ENCODE measurements around the gene DPP10. TPM values are rescaled to one million over a fixed set of nuclear protein-coding genes. Genes with fewer than 3 reads are reported as not detected.

Gene DPP10
- total RNA-seq, 2 experiments from 2014 or later, result not detected

DNA sequence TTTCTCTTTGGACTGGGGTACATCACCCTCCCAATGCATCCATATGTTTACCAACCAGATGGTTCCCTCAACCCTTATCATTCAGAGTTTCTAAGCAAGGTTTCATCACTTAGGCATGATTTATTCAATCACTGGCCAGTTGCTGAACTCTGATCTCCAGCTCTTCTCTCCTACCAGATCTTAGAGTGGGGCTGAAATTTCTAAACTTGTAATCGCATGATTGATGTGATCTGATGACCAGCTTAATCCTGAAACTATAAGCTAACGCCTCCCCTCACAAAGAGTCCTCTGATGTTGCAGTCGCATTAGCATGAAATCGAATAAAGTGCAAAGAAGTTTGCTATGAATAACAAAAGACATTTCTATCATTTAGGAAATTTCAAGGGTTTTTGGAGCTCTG is 1082.0 kb downstream of the DPP10 start:
- intact Hi-C loops (cut with micrococcal nuclease), result no loop called here
- Mint-ChIP-seq H3K9me3 (peaks cover 14% of the 10 kb centered on the region), H3K4me3 (no peak overlapping the region), H3K36me3 (ENCODE audit: low read depth) (no peaks in the 10 kb centered on the region), H3K4me1 (ENCODE audit: low read depth) (no peaks in the 10 kb centered on the region), H3K27ac (no peak overlapping the region), H3K27me3 (no peaks in the 10 kb centered on the region)
- POLR2A ChIA-PET, result no interaction called here
- CTCF ChIA-PET, result no interaction called here
- ATAC-seq (no peak), DNase-seq (no peak)
- TF ChIP-seq, protein P1, sequence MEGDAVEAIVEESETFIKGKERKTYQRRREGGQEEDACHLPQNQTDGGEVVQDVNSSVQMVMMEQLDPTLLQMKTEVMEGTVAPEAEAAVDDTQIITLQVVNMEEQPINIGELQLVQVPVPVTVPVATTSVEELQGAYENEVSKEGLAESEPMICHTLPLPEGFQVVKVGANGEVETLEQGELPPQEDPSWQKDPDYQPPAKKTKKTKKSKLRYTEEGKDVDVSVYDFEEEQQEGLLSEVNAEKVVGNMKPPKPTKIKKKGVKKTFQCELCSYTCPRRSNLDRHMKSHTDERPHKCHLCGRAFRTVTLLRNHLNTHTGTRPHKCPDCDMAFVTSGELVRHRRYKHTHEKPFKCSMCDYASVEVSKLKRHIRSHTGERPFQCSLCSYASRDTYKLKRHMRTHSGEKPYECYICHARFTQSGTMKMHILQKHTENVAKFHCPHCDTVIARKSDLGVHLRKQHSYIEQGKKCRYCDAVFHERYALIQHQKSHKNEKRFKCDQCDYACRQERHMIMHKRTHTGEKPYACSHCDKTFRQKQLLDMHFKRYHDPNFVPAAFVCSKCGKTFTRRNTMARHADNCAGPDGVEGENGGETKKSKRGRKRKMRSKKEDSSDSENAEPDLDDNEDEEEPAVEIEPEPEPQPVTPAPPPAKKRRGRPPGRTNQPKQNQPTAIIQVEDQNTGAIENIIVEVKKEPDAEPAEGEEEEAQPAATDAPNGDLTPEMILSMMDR (IDR thresholded peaks at IDR 0.05), result no peak

DNA sequence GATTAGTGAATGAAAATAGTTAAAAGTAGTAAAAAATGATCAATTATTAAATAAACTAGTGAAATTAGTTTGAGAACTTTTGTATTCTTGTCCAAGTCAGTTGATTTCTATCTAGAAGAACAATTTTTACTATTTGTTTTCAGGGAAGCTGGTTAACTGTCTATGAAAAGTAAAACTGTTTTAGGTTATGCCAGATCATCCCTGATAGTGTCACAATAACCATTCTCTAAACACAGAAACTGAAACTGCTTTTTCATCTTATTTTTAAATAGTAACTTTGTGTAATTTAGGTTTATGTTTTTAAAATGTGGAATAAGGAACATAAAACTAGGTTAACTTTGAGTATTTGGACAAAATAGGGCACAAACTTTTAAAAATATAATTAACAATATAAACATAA is 1087.2 kb downstream of the DPP10 start:
- intact Hi-C loops (cut with micrococcal nuclease), result no loop called here
- TF ChIP-seq, protein P1 (IDR thresholded peaks at IDR 0.05), result no peak
- H3K4me3 Mint-ChIP-seq, result no peak overlapping the region
- no peaks in the 10 kb centered on the region for H3K36me3 Mint-ChIP-seq (ENCODE audit: low read depth)
- H3K4me1 Mint-ChIP-seq (ENCODE audit: low read depth), result no peaks in the 10 kb centered on the region
- CTCF ChIA-PET, result no interaction called here
- POLR2A ChIA-PET, result no interaction called here
- H3K27me3 Mint-ChIP-seq, result no peaks in the 10 kb centered on the region
- H3K9me3 Mint-ChIP-seq, result peaks cover 8% of the 10 kb centered on the region
- DNase-seq (no peak), ATAC-seq (no peak)
- H3K27ac Mint-ChIP-seq, result no peak overlapping the region

DNA sequence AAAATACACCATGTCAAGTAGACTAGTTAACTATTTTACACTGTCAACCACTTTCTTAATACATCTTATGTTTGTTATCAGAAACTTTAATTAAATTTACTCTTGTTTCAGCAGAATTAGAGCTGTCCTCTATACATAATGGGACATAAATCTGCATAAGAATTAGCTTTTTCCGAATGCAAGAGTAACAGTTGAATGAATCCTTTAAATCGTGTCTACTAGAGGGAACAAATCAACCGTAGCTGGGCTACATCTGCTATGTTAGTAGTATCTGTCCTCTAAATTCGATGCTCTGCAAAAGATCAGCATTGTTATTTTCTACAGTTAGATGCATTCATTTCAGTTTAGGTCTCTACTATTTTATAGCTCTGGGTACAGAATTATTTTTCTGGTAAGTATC is 1090.6 kb downstream of the DPP10 start:
- ChIA-PET CTCF (no interaction called here), POLR2A (no interaction called here)
- no peak overlapping the region for H3K27ac Mint-ChIP-seq
- H3K36me3 Mint-ChIP-seq (ENCODE audit: low read depth), result no peaks in the 10 kb centered on the region
- no peak for ATAC-seq
- no peaks in the 10 kb centered on the region for H3K4me1 Mint-ChIP-seq (ENCODE audit: low read depth)
- H3K27me3 Mint-ChIP-seq, result no peaks in the 10 kb centered on the region
- H3K4me3 Mint-ChIP-seq, result no peak overlapping the region
- TF ChIP-seq, protein P1 (IDR thresholded peaks at IDR 0.05), result no peak
- intact Hi-C loops (cut with micrococcal nuclease), result no loop called here
- peaks cover 2% of the 10 kb centered on the region for H3K9me3 Mint-ChIP-seq
- DNase-seq, result no peak

DNA sequence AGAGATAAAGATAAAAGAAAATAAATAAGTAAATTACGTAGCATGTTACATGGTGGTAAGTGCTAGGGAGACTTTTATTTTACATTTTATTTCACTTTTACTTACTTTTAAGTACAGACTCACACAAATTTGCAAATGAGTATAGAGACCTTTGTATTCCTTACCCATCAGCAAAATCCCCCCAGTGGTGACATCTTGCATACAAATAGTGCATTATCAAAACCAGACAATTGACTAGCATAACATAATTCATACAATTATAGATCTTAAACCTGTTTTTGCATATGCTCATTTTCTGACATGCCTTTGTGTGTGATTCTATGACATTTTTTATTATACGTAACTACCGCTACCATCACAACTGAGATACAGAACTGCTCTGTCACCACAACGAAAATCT is 1099.4 kb downstream of the DPP10 start:
- peaks cover 5% of the 10 kb centered on the region for H3K9me3 Mint-ChIP-seq
- ATAC-seq, result no peak
- CTCF ChIA-PET, result no interaction called here
- no peak overlapping the region for H3K4me3 Mint-ChIP-seq
- H3K27ac Mint-ChIP-seq, result no peak overlapping the region
- no peaks in the 10 kb centered on the region for H3K27me3 Mint-ChIP-seq
- POLR2A ChIA-PET, result no interaction called here
- intact Hi-C loops (cut with micrococcal nuclease), result no loop called here
- H3K36me3 Mint-ChIP-seq (ENCODE audit: low read depth), result no peaks in the 10 kb centered on the region
- no peaks in the 10 kb centered on the region for H3K4me1 Mint-ChIP-seq (ENCODE audit: low read depth)
- TF ChIP-seq, protein P1 (IDR thresholded peaks at IDR 0.05), result no peak
- no peak for DNase-seq

DNA sequence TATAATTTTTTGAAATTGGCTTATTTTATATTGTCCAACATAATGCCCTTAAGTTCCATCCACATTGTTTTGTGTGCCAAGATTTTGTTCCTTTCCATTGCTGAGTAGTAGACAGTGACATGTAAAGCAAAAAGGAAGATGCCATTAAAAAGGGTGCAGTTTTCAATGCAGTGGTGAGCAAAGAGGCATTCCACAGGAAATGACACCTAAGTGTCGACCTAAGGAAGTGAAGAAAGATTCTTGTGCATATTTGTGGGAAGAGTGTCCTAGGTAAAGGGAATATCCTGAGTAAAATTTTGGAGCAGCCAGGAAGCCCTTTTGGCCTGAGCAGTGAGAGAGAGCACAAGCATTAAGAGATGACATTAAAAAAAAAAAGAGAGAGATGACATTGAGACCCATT is 1099.9 kb downstream of the DPP10 start:
- POLR2A ChIA-PET, result no interaction called here
- no peaks in the 10 kb centered on the region for H3K27me3 Mint-ChIP-seq

More for the DNA sequence above, 1099.9 kb downstream of the DPP10 start:
- CTCF ChIA-PET, result no interaction called here
- Mint-ChIP-seq H3K4me3 (no peak overlapping the region), H3K36me3 (ENCODE audit: low read depth) (no peaks in the 10 kb centered on the region), H3K4me1 (ENCODE audit: low read depth) (no peaks in the 10 kb centered on the region), H3K9me3 (peaks cover 7% of the 10 kb centered on the region), H3K27ac (no peak overlapping the region)
- ATAC-seq (no peak), DNase-seq (no peak)
- intact Hi-C loops (cut with micrococcal nuclease), result no loop called here
- TF ChIP-seq, protein P1 (IDR thresholded peaks at IDR 0.05), result no peak

All from activated CD8-positive, alpha-beta T cell treated with anti-CD3 and anti-CD28 coated beads for 36 hours (primary cell).